Epithelial cell of esophagus (primary cell): ENCODE data around the gene CIBAR2.

ENCODE experiments used
- DNase-seq: peaks from one replicate; pipeline ENCODE4 v3.0.0; 2010; ENCODE audit warnings: low read depth
- H3K4me3 ChIP-seq: 2 replicates; pipeline ENCODE4 v1.5.1; 2011; ENCODE audit warnings: mild to moderate bottlenecking, low read length, control low read depth
- TF ChIP-seq, protein P1 (sequence below): IDR thresholded peaks from 2 replicates; pipeline ENCODE4 v1.5.1; 2011; ENCODE audit warnings: low read depth, mild to moderate bottlenecking, low read length, control low read depth, inconsistent platforms; ENCODE audit not compliant: insufficient read depth; ENCODE audit errors: missing control alignments

Gene CIBAR2

DNA sequence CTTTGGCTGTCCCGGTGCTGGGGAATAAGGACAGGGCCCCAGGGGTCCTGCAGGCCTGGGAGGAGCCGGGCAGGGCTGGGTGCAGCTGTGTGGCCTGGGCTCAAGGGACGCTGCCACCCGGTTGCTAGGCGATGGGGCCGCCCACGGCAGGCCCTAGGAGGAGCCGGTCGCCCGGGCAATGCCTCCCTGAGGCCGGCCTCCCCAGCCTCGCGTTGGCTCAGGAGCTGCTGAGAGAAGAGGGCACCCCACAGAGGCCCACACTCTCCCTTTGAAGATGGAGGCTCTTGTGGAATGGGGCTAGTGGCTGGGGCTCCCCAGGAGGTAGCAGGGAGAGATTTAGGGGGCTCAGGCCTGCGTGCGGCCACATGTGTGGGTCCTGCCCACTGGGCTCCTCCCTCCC is at the start of gene CIBAR2:
TSS of gene CIBAR2 (minus strand) at position 109 of the 400 bp plus-strand sequence. CDS start 120 bp downstream, outside the sequence.
- TF ChIP-seq, protein P1, sequence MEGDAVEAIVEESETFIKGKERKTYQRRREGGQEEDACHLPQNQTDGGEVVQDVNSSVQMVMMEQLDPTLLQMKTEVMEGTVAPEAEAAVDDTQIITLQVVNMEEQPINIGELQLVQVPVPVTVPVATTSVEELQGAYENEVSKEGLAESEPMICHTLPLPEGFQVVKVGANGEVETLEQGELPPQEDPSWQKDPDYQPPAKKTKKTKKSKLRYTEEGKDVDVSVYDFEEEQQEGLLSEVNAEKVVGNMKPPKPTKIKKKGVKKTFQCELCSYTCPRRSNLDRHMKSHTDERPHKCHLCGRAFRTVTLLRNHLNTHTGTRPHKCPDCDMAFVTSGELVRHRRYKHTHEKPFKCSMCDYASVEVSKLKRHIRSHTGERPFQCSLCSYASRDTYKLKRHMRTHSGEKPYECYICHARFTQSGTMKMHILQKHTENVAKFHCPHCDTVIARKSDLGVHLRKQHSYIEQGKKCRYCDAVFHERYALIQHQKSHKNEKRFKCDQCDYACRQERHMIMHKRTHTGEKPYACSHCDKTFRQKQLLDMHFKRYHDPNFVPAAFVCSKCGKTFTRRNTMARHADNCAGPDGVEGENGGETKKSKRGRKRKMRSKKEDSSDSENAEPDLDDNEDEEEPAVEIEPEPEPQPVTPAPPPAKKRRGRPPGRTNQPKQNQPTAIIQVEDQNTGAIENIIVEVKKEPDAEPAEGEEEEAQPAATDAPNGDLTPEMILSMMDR, result no peak
- no peak within 1 kb of the TSS for H3K4me3 ChIP-seq
- no peak for DNase-seq

DNA sequence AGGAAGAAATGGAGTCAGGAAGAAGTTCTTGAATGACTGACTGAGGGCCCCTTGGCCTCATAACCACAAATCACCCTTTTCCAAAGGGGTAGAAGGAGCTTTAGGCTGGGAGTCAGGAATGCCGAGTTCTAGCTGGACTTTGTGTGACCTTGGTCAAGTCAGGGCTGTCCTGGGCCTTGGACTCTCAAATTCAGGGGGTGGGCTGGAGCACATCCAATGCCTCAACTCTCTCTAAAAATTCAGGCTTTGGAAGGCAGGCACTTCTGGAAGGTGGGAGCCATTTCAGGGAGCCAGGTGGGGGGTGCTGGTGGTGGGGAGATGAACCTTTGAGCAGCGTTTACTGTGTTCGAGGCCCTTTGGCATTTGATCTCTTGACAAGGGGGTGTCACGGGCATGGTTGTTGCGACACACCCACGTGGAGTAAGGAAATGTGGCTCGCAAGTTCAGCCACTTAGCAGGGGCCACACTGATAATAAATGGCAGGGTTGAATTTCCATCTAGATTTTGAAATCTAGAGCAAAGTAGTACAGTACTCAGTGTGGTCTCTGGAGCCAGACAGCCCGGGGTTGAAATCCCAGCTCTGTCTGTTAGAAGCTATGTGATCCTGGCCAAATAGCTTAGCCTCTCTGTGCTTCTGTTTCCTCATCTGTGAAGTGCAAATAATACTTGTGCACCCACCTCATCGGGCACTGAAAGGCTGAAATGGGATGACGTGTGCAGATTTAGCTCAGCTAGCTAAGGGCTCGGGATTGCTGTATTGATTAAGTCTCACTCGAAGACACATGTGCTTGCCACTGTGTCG is 47.1 kb upstream of the CIBAR2 start:
- no peak overlapping the region for H3K4me3 ChIP-seq
- TF ChIP-seq, protein P1, result no peak

GRCh38 chr16:85158743-85159178 is 46.5 kb upstream of the CIBAR2 start:
- no peak overlapping the region for H3K4me3 ChIP-seq
- no peak for DNase-seq
- TF ChIP-seq, protein P1, result no peak

More for the DNA sequence above, 47.1 kb upstream of the CIBAR2 start:
- DNase-seq, result no peak

GRCh38 chr16:85157813-85158742 is 45.8 kb upstream of the CIBAR2 start:
- TF ChIP-seq, protein P1, result no peak
- H3K4me3 ChIP-seq, result no peak overlapping the region
- no peak for DNase-seq

GRCh38 chr16:85157372-85157771 is 45.1 kb upstream of the CIBAR2 start:
- no peak for DNase-seq
- TF ChIP-seq, protein P1, result no peak
- H3K4me3 ChIP-seq, result no peak overlapping the region

- TF ChIP-seq, protein P1, result no peak
- no peak for DNase-seq
- H3K4me3 ChIP-seq, result no peak overlapping the region
These were observed 44.6 kb upstream of the CIBAR2 start for GRCh38 chr16:85156869-85157268.
